K562 (cell line): Measurements from ENCODE around the gene ZNF266. TPM values are rescaled to one million over a fixed set of nuclear protein-coding genes. Genes with fewer than 3 reads are reported as not detected.

ENCODE experiments used
- ATAC-seq: fragments of 200-7000 bp; cut with Tn5 transposase; 3 replicates; pipeline ENCODE4 v1.9.1; 2020; ENCODE audit warnings: moderate library complexity
- BruUV-seq: library from RNA; stranded (reverse); fragments of 400-500 nt; replicated peaks from 2 replicates; lab custom pipeline; 2021; lab: Mats Ljungman, UMichigan
- CTCF ChIA-PET: fragments of 300-600 bp; formaldehyde crosslinking; extraction: SDS; loops from one replicate; lab custom pipeline; 2021; ENCODE audit warnings: low intra/inter-chr PET ratio; lab: Yijun Ruan, JAX
- POLR2A ChIA-PET: fragments of 300-600, 350-650 bp; sonication (Branson Sonifier 250); formaldehyde crosslinking; extraction: SDS; loops from one replicate; lab custom pipeline; 2021; ENCODE audit warnings: antibody characterized with exemption, inconsistent platforms; lab: Yijun Ruan, JAX
- DNase-seq, 4 experiments: peaks; one replicate each; pipeline versions ENCODE4 v3.0.0 to v3.0.0-alpha.2; 2011 to 2018; ENCODE audit warnings: low spot score in 3 of 4, mixed read lengths in 3 of 4; ENCODE audit errors: extremely low read depth in 1 of 4
- FAIRE-seq: peaks from 2 replicates; lab custom pipeline; 2011; peaks lifted over from hg19 to GRCh38; lab: Jason Lieb, UNC
- H2AFZ ChIP-seq: 2 replicates; pipeline ENCODE4 v1.6.0; 2011; ENCODE audit warnings: low read depth, low read length, control low read depth, inconsistent platforms
- H3K27ac ChIP-seq: fragments of 200-600 bp; 3 replicates; pipeline ENCODE4 v1.8.0; 2011; ENCODE audit warnings: low read depth, mild to moderate bottlenecking, control low read depth, inconsistent platforms, low read length, moderate library complexity, mixed read lengths; ENCODE audit errors: extremely low read depth
- H3K27me3 ChIP-seq, 2 experiments: fragments of 300-600 bp in 1 of 2; 2 replicates in 1 of 2; 3 replicates in 1 of 2; pipeline versions ENCODE4 v1.6.0 to v1.8.0; 2011; ENCODE audit warnings: inconsistent platforms in 2 of 2, low read length in 2 of 2, mild to moderate bottlenecking in 1 of 2, mixed read lengths in 1 of 2, moderate library complexity in 1 of 2; ENCODE audit not compliant: control insufficient read depth in 2 of 2, insufficient read depth in 2 of 2
- H3K36me3 ChIP-seq: fragments of 300-600 bp; 3 replicates; pipeline ENCODE4 v1.8.0; 2011; ENCODE audit warnings: mild to moderate bottlenecking, low read length, inconsistent platforms; ENCODE audit not compliant: control insufficient read depth, insufficient read depth
- H3K4me1 ChIP-seq, 2 experiments: fragments of 200-600 bp in 1 of 2; replicated peaks in 1 of 2; 2 replicates in 1 of 2; 3 replicates in 1 of 2; pipeline versions ENCODE4 v1.5.1 to v1.8.0; 2011; ENCODE audit warnings: inconsistent platforms in 2 of 2, low read length in 2 of 2, mild to moderate bottlenecking in 1 of 2, mixed read lengths in 1 of 2, moderate library complexity in 1 of 2; ENCODE audit not compliant: control insufficient read depth in 2 of 2, insufficient read depth in 2 of 2
- H3K4me2 ChIP-seq: 2 replicates; pipeline ENCODE4 v1.6.1; 2011; ENCODE audit warnings: low read length, control low read depth, inconsistent platforms, mixed read lengths; ENCODE audit not compliant: insufficient read depth
- H3K4me3 ChIP-seq: fragments of 200-600 bp; sonication (generic), shearing (Covaris generic); 2 replicates; pipeline ENCODE4 v1.5.1; 2016; ENCODE audit warnings: control low read depth, inconsistent platforms
- H3K79me2 ChIP-seq: fragments of 200-600 bp; 3 replicates; pipeline ENCODE4 v1.8.0; 2011; ENCODE audit warnings: low read length, inconsistent platforms; ENCODE audit not compliant: control insufficient read depth, insufficient read depth
- H3K9ac ChIP-seq, 2 experiments: 2 replicates each; pipeline versions ENCODE4 v1.6.0 to v1.6.1; 2011; ENCODE audit warnings: low read depth in 2 of 2, low read length in 2 of 2, control low read depth in 1 of 2, inconsistent platforms in 1 of 2, mild to moderate bottlenecking in 1 of 2, mixed read lengths in 1 of 2; ENCODE audit not compliant: insufficient read depth in 1 of 2
- H3K9me1 ChIP-seq: one replicate; pipeline ENCODE4 v1.6.0; 2011; ENCODE audit warnings: inconsistent platforms, mild to moderate bottlenecking, low read length, moderate library complexity; ENCODE audit not compliant: control insufficient read depth, insufficient read depth
- H3K9me3 ChIP-seq: replicated peaks from 2 replicates; pipeline ENCODE4 v1.5.1; 2011; ENCODE audit warnings: low read depth, low read length, inconsistent platforms; ENCODE audit not compliant: control insufficient read depth, insufficient read depth
- H4K20me1 ChIP-seq: replicated peaks from 2 replicates; pipeline ENCODE4 v1.6.1; 2011; ENCODE audit warnings: low read length, inconsistent platforms, mixed read lengths; ENCODE audit not compliant: control insufficient read depth, insufficient read depth
- ERF ChIP-seq: fragments of 450-650 bp; formaldehyde crosslinking; IDR thresholded peaks from 2 replicates; pipeline ENCODE4 v1.4.0; 2020; ENCODE audit warnings: mild to moderate bottlenecking, mixed read lengths
- HNRNPL ChIP-seq: fragments of 200-400 bp; formaldehyde crosslinking; IDR thresholded peaks from 2 replicates; pipeline ENCODE4 v1.6.1; 2017; ENCODE audit warnings: low read depth, mild to moderate bottlenecking, low read length
- PHB ChIP-seq: fragments of 250-450 bp; sonication (Bioruptor Pico); IDR thresholded peaks from 2 replicates; pipeline ENCODE4 v1.5.0; 2021
- ZNF507 ChIP-seq: conservative IDR thresholded peaks from 2 replicates; pipeline ENCODE4 v1.6.1; 2017; ENCODE audit warnings: missing genetic modification characterization, missing compliant biosample characterization
- WGBS: fragments of 100-300 bp; shearing (Covaris generic); methylation state at CpG from one replicate; pipeline ENCODE4 v1.1.6; 2016; ENCODE audit warnings: low coverage, mixed read lengths; ENCODE audit not compliant: insufficient coverage; ENCODE audit errors: missing lambda C conversion rate; 5-methylcytosine and 5-hydroxymethylcytosine counted together
- in situ Hi-C: fragments of 300-500 bp; cut with MboI; formaldehyde crosslinking; loops from 4 replicates; pipeline ENCODE4 v1.15.0; 2018; ENCODE audit warnings: inconsistent platforms, mixed read lengths
- intact Hi-C: fragments of 100-400 bp; cut with micrococcal nuclease; formaldehyde crosslinking; loops from 2 replicates; pipeline ENCODE4 v1.14.2; 2022
- polyA plus RNA-seq, 8 experiments: library from polyadenylated mRNA; depleted of rRNA in 4 of 8; stranded (reverse) in 5 of 8; unstranded in 3 of 8; fragments of >200 nt; fragmentation: Nextera tagmentation in 2 of 8; fragmentation: Illumina TruSeq in 1 of 8; extraction: Ambion mirVana in 2 of 8; extraction: Trizol in 1 of 8; gene quantifications; 2 replicates each; pipeline versions ENCODE4 v1.2.1 to v1.2.3, GENCODE V29; 2011 to 2014; ENCODE audit warnings: inconsistent platforms in 1 of 8, missing spikeins in 1 of 8
- total RNA-seq, 7 experiments: library from RNA; depleted of rRNA in 6 of 7; stranded (reverse); fragments of >200 nt in 6 of 7; fragmentation: Illumina TruSeq in 2 of 7; extraction: Trizol in 2 of 7; gene quantifications; 2 replicates each; pipeline versions ENCODE4 v1.2.1 to v1.2.3, GENCODE V29; 2011 to 2021; ENCODE audit warnings: low replicate concordance in 1 of 7
- TF ChIP-seq, protein P1 (sequence below), 2 experiments: fragments of 450-650 bp in 1 of 2; sonication (generic) in 1 of 2; formaldehyde crosslinking in 1 of 2; IDR thresholded peaks; 2 replicates each; pipeline versions ENCODE4 v1.7.1 to v1.9.0; 2016 to 2022; ENCODE audit warnings: inconsistent platforms in 1 of 2, mild to moderate bottlenecking in 1 of 2, missing genetic modification reagents in 1 of 2

ZNF266 gene
- total and polyA plus RNA-seq, 9 of the 15 experiments (the other 6 are each of a cell fraction or from before 2014, with no cell fraction given), result 5.9 to 40.9 (median 20.3) TPM

DNA sequence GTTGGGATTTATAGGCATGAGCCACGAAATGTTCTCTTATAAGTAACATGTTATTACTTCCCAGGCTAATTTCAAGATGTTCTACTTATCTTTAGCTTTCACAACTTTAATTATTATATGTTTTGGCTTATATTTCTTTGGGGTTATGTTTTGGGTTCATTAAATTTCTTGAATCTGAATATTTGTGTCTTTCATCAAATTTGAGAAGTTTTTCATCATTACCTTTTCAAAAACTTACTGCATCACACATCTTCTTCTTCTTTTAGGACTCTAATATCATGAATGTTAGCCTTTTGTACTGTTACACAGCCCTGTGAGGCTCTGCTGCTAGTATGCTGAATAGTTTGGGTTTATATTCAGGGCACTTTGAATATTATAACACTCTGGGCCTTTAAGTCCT is 9.7 kb upstream of the ZNF266 start (continued):
- TF ChIP-seq HNRNPL, result no peak
- no peak for TF ChIP-seq PHB (CRISPR knock-in tag)
- TF ChIP-seq ERF (CRISPR knock-in tag), result no peak

- DNase-seq (no peak), ATAC-seq (no peak), FAIRE-seq (no peak)
- Histone ChIP-seq H4K20me1 (no peaks in the 10 kb centered on the region), H3K4me1 (peaks cover 2 to 3% of the 10 kb centered on the region in 2 experiments; a peak in 2 of 5 replicates), H3K79me2 (peaks cover 15% of the 10 kb centered on the region), H2AFZ (peak overlapping the region; percentile 95; the same call in 1 of the 2 replicates), H3K36me3 (peaks cover 18% of the 10 kb centered on the region), H3K9me3 (no peaks in the 10 kb centered on the region), H3K9me1 (no peaks in the 10 kb centered on the region), H3K27ac (no peak overlapping the region), H3K27me3 (no peaks in the 10 kb centered on the region), H3K4me2 (no peak overlapping the region; the same call in 1 of the 2 replicates), H3K4me3 (peak overlapping the region; percentile 74), H3K9ac (no peak overlapping the region)
- CTCF ChIA-PET, result no interaction called here
- in situ Hi-C loops, result no loop called here
- intact Hi-C loops, result no loop called here
- BruUV-seq, result no TSS peak
- WGBS, result 70% methylated on average over 4 of the region's 4 CpGs
- POLR2A ChIA-PET, result no interaction called here
- TF ChIP-seq, protein P1, sequence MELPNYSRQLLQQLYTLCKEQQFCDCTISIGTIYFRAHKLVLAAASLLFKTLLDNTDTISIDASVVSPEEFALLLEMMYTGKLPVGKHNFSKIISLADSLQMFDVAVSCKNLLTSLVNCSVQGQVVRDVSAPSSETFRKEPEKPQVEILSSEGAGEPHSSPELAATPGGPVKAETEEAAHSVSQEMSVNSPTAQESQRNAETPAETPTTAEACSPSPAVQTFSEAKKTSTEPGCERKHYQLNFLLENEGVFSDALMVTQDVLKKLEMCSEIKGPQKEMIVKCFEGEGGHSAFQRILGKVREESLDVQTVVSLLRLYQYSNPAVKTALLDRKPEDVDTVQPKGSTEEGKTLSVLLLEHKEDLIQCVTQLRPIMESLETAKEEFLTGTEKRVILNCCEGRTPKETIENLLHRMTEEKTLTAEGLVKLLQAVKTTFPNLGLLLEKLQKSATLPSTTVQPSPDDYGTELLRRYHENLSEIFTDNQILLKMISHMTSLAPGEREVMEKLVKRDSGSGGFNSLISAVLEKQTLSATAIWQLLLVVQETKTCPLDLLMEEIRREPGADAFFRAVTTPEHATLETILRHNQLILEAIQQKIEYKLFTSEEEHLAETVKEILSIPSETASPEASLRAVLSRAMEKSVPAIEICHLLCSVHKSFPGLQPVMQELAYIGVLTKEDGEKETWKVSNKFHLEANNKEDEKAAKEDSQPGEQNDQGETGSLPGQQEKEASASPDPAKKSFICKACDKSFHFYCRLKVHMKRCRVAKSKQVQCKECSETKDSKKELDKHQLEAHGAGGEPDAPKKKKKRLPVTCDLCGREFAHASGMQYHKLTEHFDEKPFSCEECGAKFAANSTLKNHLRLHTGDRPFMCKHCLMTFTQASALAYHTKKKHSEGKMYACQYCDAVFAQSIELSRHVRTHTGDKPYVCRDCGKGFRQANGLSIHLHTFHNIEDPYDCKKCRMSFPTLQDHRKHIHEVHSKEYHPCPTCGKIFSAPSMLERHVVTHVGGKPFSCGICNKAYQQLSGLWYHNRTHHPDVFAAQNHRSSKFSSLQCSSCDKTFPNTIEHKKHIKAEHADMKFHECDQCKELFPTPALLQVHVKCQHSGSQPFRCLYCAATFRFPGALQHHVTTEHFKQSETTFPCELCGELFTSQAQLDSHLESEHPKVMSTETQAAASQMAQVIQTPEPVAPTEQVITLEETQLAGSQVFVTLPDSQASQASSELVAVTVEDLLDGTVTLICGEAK (IDR thresholded peaks at IDR 0.05), result peak; percentile 82
- TF ChIP-seq, protein P1 (CRISPR knock-in tag; IDR thresholded peaks at IDR 0.05), result no peak
- TF ChIP-seq ZNF507 (tag), result no peak
Observed at GRCh38 chr19:9436358-9436757, 985 bp upstream of the ZNF266 start.
